H1 (cell line): Measurements from ENCODE around the gene MRPL3. TPM values are rescaled to one million over a fixed set of nuclear protein-coding genes. Genes with fewer than 3 reads are reported as not detected.

ENCODE experiments used
- BRCA1 ChIP-seq: IDR thresholded peaks from 2 replicates; pipeline ENCODE4 v1.6.1; 2012; ENCODE audit warnings: low read depth, low read length, improper control_type of control experiment
- POLR2A ChIP-seq, 2 experiments: IDR thresholded peaks; 1 replicate in 1 of 2; 2 replicates in 1 of 2; pipeline ENCODE4 v1.6.1; 2011; ENCODE audit warnings: low read depth in 2 of 2, low read length in 2 of 2, mild to moderate bottlenecking in 2 of 2; ENCODE audit errors: control extremely low read depth in 1 of 2
- POU5F1 ChIP-seq: IDR thresholded peaks from 2 replicates; pipeline ENCODE4 v1.6.1; 2011; ENCODE audit warnings: low read depth, mild to moderate bottlenecking, low read length, moderate library complexity
- TAF7 ChIP-seq: optimal IDR thresholded peaks from 2 replicates; pipeline ENCODE3; 2011; ENCODE audit warnings: low read depth, mild to moderate bottlenecking, inconsistent platforms, low read length, moderate library complexity, borderline replicate concordance
- polyA plus RNA-seq, 7 experiments: library from polyadenylated mRNA; depleted of rRNA in 3 of 7; stranded (reverse) in 5 of 7; unstranded in 2 of 7; fragments of >200 nt in 5 of 7; fragments of 200-250 nt in 2 of 7; gene quantifications; 1 replicate in 5 of 7; 2 replicates in 1 of 7; 4 replicates in 1 of 7; pipeline versions ENCODE4 v1.2.1 to v1.2.3, GENCODE V29; 2011 to 2013; ENCODE audit warnings: missing spikeins in 2 of 7, mixed read lengths in 2 of 7
- total RNA-seq: library from RNA; stranded (reverse); fragmentation: NEBNext Ultra II Directional; extraction: Animal tissue kit (Norgen Biotek cat#: 25700); gene quantifications from 2 replicates; pipeline ENCODE4 v1.2.1, GENCODE V29; 2021
- TF ChIP-seq, protein P1 (sequence below): IDR thresholded peaks from 2 replicates; pipeline ENCODE4 v1.6.1; 2012; ENCODE audit warnings: low read length, inconsistent platforms

MRPL3 gene
- total and polyA plus RNA-seq, 2 of the 8 experiments (the other 6 are each of a cell fraction or from before 2014, with no cell fraction given) = 164 to 175 TPM

GRCh38 chr3:131485119-131485518 lies 17.7 kb downstream of the MRPL3 start (continued):
- no peak for TF ChIP-seq BRCA1
- TF ChIP-seq, protein P1, sequence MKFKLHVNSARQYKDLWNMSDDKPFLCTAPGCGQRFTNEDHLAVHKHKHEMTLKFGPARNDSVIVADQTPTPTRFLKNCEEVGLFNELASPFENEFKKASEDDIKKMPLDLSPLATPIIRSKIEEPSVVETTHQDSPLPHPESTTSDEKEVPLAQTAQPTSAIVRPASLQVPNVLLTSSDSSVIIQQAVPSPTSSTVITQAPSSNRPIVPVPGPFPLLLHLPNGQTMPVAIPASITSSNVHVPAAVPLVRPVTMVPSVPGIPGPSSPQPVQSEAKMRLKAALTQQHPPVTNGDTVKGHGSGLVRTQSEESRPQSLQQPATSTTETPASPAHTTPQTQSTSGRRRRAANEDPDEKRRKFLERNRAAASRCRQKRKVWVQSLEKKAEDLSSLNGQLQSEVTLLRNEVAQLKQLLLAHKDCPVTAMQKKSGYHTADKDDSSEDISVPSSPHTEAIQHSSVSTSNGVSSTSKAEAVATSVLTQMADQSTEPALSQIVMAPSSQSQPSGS = no peak
- TF ChIP-seq POU5F1 = no peak
- no peak for TF ChIP-seq TAF7
- no peak for TF ChIP-seq POLR2A (IDR thresholded peaks at IDR 0.05; ENCODE audit: control extremely low read depth in 1 of 2, low read depth in 2 of 2, low read length in 2 of 2)
